Activated CD4-positive, alpha-beta T cell treated with anti-CD3 and anti-CD28 coated beads for 48 hours (primary cell): ENCODE results near the gene OAF.

Experiments used
- DNase-seq: peaks from one replicate; pipeline ENCODE4 v3.0.0-alpha.2; 2020

OAF gene

GRCh38 chr11:120224972-120225909, 14.4 kb downstream of the OAF start:
- no peak for DNase-seq

GRCh38 chr11:120226242-120226641, 15.4 kb downstream of the OAF start:
- no peak for DNase-seq

DNA sequence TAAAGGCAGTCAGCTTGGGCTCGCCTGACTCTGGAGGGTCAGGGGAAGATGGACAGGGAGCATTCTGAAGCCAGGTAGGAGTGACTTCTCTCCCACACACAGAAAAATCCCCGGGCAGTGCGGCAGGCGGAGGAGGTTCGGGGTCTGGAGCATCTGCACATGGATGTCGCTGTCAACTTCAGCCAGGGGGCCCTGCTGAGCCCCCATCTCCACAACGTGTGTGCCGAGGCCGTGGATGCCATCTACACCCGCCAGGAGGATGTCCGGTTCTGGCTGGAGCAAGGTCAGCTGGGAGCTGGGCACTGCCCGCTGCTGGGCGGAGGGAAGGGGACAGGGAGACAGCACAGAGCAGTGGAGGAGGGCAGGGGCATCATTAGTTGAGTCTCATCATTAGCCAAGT, 15.9 kb downstream of the OAF start:
- no peak for DNase-seq

DNA sequence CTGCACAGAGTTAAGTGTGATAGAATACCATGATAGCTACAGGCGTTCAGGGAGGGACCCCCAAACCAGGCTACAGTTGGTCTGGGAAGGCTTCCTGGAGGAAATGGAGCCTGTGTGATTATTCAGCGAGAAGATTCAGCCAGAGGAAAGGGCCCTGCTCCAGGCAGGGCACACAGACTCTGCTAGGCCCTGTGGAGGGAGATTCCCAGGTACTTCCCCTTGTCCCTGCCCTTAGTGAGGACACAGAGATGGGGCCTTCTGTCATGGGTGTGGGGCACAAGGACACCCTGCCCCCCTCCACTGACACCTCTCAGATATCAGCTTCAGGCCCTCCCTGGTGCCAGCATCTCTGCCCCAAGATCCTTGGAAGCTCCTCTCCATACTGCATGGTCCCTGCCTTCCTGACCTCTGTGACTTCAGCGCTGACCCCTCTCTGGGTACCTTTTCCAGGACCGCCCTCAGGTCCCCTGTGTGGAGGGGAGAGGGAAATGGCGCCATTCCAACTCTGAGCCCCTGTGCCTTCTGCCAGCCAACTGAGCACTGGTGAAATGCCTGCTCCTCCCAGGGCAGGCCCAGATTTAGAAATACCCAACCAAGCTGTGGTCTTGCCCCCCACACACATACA, 16.5 kb downstream of the OAF start:
- no peak for DNase-seq

DNA sequence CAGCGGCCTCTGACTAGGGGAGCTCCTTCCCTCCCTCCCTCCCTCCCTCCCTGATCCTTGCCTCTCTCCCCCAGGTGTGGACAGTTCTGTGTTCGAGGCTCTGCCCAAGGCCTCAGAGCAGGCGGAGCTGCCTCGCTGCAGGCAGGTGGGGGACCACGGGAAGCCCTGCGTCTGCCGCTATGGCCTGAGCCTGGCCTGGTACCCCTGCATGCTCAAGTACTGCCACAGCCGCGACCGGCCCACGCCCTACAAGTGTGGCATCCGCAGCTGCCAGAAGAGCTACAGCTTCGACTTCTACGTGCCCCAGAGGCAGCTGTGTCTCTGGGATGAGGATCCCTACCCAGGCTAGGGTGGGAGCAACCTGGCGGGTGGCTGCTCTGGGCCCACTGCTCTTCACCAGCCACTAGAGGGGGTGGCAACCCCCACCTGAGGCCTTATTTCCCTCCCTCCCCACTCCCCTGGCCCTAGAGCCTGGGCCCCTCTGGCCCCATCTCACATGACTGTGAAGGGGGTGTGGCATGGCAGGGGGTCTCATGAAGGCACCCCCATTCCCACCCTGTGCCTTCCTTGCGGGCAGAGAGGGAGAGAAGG, 18.1 kb downstream of the OAF start:
- no peak for DNase-seq

- peak; percentile 34 for DNase-seq
These were observed 18.9 kb downstream of the OAF start for GRCh38 chr11:120229451-120230424.

- no peak for DNase-seq
These were observed 19.7 kb downstream of the OAF start for GRCh38 chr11:120230433-120231071.

- no peak for DNase-seq
These were observed 21.1 kb downstream of the OAF start for GRCh38 chr11:120231963-120232362.

DNA sequence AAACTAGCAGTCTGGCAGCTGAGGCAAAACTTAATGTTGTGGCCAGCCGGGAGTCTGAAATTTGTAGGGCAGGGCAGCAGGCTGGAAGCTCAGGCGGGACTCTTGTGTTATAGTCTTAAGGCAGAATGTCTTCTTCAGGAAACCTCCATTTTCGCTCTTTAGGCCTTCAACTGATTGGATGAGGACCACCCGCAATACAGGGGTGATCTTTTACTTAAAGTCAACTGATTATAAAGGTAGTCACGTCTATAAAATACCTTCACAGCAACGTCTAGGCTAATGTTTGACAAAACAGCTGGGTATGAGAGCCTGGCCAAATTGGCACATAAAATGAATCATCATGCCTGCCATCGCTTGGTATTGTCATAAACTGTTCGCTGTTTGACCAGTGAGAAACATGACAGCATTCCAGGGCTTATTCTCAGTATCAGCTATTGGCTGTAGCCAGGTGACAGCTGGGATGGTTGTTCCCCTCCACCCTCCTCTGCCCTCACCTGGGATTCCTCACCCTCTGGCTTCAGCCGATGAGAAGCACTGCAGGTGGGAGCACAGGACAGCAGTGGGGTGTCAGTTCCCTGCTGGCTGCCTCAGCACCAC, 22.5 kb downstream of the OAF start:
- no peak for DNase-seq

- peak; percentile 74 for DNase-seq
These were observed 24.3 kb downstream of the OAF start for GRCh38 chr11:120235024-120235628.

- DNase-seq = no peak
These were observed 25.6 kb downstream of the OAF start for GRCh38 chr11:120236169-120237107.

GRCh38 chr11:120238968-120239620, 28.3 kb downstream of the OAF start:
- no peak for DNase-seq

DNA sequence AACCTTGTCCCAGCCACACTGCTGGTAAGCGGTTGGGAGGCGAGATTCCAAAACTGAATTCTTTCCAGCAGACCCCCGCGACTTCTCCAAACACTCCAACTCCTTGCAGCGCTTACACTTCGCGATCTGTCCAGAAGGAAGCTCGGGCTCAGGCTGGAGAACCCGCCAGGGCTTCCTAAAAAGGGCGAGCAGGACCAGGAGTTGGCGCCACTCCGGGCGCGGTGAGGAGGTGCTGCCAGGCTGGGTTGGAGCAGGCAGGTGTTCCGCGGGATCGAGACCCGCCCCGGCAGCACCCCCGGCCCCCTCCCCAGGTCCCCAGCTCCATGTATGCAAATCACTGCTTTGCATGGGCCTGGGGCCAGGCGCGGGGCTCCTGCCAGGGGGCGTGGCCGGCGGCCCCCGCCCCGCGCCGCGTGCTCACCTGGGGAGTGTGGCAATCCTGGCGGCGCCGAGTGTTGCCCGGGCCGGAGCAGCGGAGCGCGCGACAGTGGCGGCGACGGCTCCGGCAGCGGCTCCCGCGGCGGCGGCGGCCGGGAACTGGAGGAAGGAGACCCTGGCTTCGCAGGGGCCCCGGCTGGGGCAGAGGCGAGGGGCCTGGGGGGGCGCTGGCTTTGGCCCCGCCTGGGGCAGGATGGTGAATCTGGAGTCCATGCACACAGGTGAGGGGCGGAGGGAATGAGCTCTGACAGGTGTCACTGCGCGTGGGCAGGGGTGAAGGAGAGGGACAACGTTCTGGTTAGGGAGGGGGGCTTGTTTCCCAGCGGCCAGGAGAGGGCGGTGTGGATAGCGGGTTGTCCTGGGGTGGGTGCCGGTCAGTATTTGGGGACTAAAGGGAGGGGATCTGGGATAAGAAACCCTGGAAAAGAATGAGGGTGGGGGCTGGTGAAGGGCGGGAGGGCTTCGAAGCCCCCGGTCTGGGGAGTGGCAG, 29.1 kb downstream of the OAF start, which contains the start of gene POU2F3:
Gene POU2F3 (plus strand): TSS at position 428 of the 928 bp plus-strand sequence. CDS start 204 bp downstream, at position 632.
- no peak for DNase-seq

- no peak for DNase-seq
These were observed 30.0 kb downstream of the OAF start for GRCh38 chr11:120240866-120241265.

GRCh38 chr11:120241277-120241676, 30.4 kb downstream of the OAF start:
- DNase-seq = no peak

GRCh38 chr11:120243221-120243620, 32.4 kb downstream of the OAF start:
- no peak for DNase-seq

- DNase-seq = no peak
These were observed 33.9 kb downstream of the OAF start for GRCh38 chr11:120244476-120245365.
